ENCODE data around the gene RIOX2.
"Not testable (repeated sequence)": the region's sequence is repeated elsewhere in the genome, so short reads cannot be mapped to it uniquely, and the experiment has no call there.

The RIOX2 gene

GRCh38 chr3:97914388-97914787 is 57.8 kb downstream of the RIOX2 start:
- no peak for DNase-seq (ENCODE audit: low read depth in 2 of 2, low spot score in 1 of 2)

GRCh38 chr3:97911459-97911858 is 60.8 kb downstream of the RIOX2 start:
- DNase-seq (ENCODE audit: low read depth in 2 of 2, low spot score in 1 of 2) = no peak

- no peak for DNase-seq (ENCODE audit: low read depth in 2 of 2, low spot score in 1 of 2)
Observed at GRCh38 chr3:97910931-97911351, 61.3 kb downstream of the RIOX2 start.

GRCh38 chr3:97910236-97910831 is 61.9 kb downstream of the RIOX2 start:
- DNase-seq (ENCODE audit: low read depth in 2 of 2, low spot score in 1 of 2) = not testable (repeated sequence)

GRCh38 chr3:97909830-97910229 is 62.4 kb downstream of the RIOX2 start:
- DNase-seq (ENCODE audit: low read depth in 2 of 2, low spot score in 1 of 2) = not testable (repeated sequence)

- no peak for DNase-seq (ENCODE audit: low read depth in 2 of 2, low spot score in 1 of 2)
Observed at GRCh38 chr3:97901313-97902248, 70.7 kb downstream of the RIOX2 start.

GRCh38 chr3:97899331-97899730 is 72.9 kb downstream of the RIOX2 start:
- no peak for DNase-seq (ENCODE audit: low read depth in 2 of 2, low spot score in 1 of 2)

GRCh38 chr3:97896547-97896946 is 75.7 kb downstream of the RIOX2 start:
- no peak for DNase-seq (ENCODE audit: low read depth in 2 of 2, low spot score in 1 of 2)

GRCh38 chr3:97896129-97896528 is 76.1 kb downstream of the RIOX2 start:
- DNase-seq (ENCODE audit: low read depth in 2 of 2, low spot score in 1 of 2) = no peak

- DNase-seq (ENCODE audit: low read depth in 2 of 2, low spot score in 1 of 2) = no peak
Observed at GRCh38 chr3:97895216-97895615, 77.0 kb downstream of the RIOX2 start.

GRCh38 chr3:97892852-97893251 is 79.4 kb downstream of the RIOX2 start:
- no peak for DNase-seq (ENCODE audit: low read depth in 2 of 2, low spot score in 1 of 2)

Measured in stimulated activated CD8-positive, alpha-beta memory T cell treated with anti-CD3 and anti-CD28 coated beads, Interleukin-4, amount 100 ng/mL, for 4 hours (primary cell).